HCT116 (cell line): ENCODE results near the gene SLC9A9.

Experiments used
- POLR2A ChIP-seq: IDR thresholded peaks from 2 replicates; pipeline ENCODE4 v1.7.0; 2011; ENCODE audit warnings: borderline replicate concordance; ENCODE audit not compliant: insufficient read depth, insufficient read length; ENCODE audit errors: extremely low read depth
- TF ChIP-seq, protein P1 (sequence below), 3 experiments: fragments of 200-600 bp in 1 of 3; sonication (generic) in 1 of 3; IDR thresholded peaks in 2 of 3; conservative IDR thresholded peaks in 1 of 3; 2 replicates each; pipeline ENCODE4 v1.5.1; 2012 to 2017; ENCODE audit warnings: low read depth in 2 of 3, low read length in 2 of 3, antibody characterized with exemption in 1 of 3, borderline replicate concordance in 1 of 3, control low read depth in 1 of 3, mild to moderate bottlenecking in 1 of 3, mixed read lengths in 1 of 3, mixed run types in 1 of 3, moderate library complexity in 1 of 3; ENCODE audit not compliant: insufficient read depth in 1 of 3
- TF ChIP-seq, protein P2 (sequence below): IDR thresholded peaks from 2 replicates; pipeline ENCODE4 v1.6.1; 2012

DNA sequence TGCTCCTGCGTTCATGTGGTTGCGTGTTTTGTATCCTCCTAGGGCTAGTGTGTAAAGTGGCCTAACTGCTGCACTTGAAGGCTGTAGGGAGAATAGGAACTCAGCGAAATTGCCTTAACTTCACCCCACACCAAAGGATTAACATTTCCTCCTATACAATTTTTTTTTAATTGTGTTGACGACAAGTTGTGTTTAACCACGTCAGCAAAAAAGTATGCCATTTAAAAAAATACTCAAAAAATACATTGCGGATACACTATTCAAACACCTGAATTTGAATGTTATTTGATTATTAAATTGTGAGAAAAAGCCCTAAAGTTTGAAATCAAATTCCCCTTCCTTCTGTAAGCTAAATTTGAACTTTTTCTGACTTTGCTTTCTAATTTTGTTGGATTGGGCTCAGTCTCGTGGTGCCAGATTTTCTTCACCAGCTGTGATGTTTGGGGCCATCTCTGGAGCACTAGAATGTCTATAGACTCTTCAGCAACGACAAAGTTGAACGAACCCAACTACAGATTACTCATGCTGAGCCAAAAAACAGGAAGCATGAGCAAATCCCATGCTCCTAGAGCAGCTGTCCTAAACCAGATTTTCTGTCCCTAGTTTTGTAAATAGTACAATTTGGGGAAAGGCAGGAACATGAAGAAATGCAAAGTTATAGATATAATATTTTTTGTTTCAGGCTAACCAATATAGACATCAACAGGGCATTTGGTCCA lies 8.1 kb upstream of the SLC9A9 start:
- TF ChIP-seq, protein P1, sequence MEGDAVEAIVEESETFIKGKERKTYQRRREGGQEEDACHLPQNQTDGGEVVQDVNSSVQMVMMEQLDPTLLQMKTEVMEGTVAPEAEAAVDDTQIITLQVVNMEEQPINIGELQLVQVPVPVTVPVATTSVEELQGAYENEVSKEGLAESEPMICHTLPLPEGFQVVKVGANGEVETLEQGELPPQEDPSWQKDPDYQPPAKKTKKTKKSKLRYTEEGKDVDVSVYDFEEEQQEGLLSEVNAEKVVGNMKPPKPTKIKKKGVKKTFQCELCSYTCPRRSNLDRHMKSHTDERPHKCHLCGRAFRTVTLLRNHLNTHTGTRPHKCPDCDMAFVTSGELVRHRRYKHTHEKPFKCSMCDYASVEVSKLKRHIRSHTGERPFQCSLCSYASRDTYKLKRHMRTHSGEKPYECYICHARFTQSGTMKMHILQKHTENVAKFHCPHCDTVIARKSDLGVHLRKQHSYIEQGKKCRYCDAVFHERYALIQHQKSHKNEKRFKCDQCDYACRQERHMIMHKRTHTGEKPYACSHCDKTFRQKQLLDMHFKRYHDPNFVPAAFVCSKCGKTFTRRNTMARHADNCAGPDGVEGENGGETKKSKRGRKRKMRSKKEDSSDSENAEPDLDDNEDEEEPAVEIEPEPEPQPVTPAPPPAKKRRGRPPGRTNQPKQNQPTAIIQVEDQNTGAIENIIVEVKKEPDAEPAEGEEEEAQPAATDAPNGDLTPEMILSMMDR (IDR thresholded peaks at IDR 0.05 in 2 of 3, conservative IDR thresholded peaks at IDR 0.05 in 1 of 3; ENCODE audit: borderline replicate concordance in 1 of 3, insufficient read depth in 1 of 3, low read depth in 2 of 3, low read length in 2 of 3): no peak
- TF ChIP-seq POLR2A: no peak
- TF ChIP-seq, protein P2, sequence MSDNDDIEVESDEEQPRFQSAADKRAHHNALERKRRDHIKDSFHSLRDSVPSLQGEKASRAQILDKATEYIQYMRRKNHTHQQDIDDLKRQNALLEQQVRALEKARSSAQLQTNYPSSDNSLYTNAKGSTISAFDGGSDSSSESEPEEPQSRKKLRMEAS: no peak
